SIG-M5 treated with dmso at 0.1 percent for 504 hours (cell line): Measurements from ENCODE around the gene SPOCK1.

Source experiments
- DNase-seq: peaks from one replicate; lab custom pipeline; 2025; ENCODE audit not compliant: unreplicated experiment; lab: John Stamatoyannopoulos, UW

The SPOCK1 gene

GRCh38 chr5:137085206-137085605, 413.9 kb downstream of the SPOCK1 start:
- no peak for DNase-seq

- DNase-seq, result no peak
Observed at GRCh38 chr5:137084016-137084415, 415.1 kb downstream of the SPOCK1 start.

- no peak for DNase-seq
Observed at GRCh38 chr5:137082951-137083350, 416.2 kb downstream of the SPOCK1 start.

- DNase-seq, result no peak
Observed at GRCh38 chr5:137078171-137078665, 420.9 kb downstream of the SPOCK1 start.

- DNase-seq, result peak; percentile 24
Observed at GRCh38 chr5:137075163-137075970, 423.8 kb downstream of the SPOCK1 start.

GRCh38 chr5:137073189-137073588, 425.9 kb downstream of the SPOCK1 start:
- DNase-seq, result no peak

GRCh38 chr5:137072361-137073115, 426.6 kb downstream of the SPOCK1 start:
- no peak for DNase-seq

GRCh38 chr5:137071931-137072330, 427.2 kb downstream of the SPOCK1 start:
- no peak for DNase-seq

GRCh38 chr5:137071526-137071925, 427.6 kb downstream of the SPOCK1 start:
- DNase-seq, result no peak

- DNase-seq, result no peak
Observed at GRCh38 chr5:137070521-137070920, 428.6 kb downstream of the SPOCK1 start.

GRCh38 chr5:137069358-137069757, 429.8 kb downstream of the SPOCK1 start:
- no peak for DNase-seq

- no peak for DNase-seq
Observed at GRCh38 chr5:137061382-137061781, 437.7 kb downstream of the SPOCK1 start.

- no peak for DNase-seq
Observed at GRCh38 chr5:137058089-137058488, 441.0 kb downstream of the SPOCK1 start.

- DNase-seq, result no peak
Observed at GRCh38 chr5:137056676-137057075, 442.4 kb downstream of the SPOCK1 start.

- no peak for DNase-seq
Observed at GRCh38 chr5:137055271-137055872, 443.8 kb downstream of the SPOCK1 start.

GRCh38 chr5:137054792-137055191, 444.3 kb downstream of the SPOCK1 start:
- no peak for DNase-seq

- no peak for DNase-seq
Observed at GRCh38 chr5:137054335-137054734, 444.8 kb downstream of the SPOCK1 start.

GRCh38 chr5:137051161-137051560, 448.0 kb downstream of the SPOCK1 start:
- peak; percentile 0 for DNase-seq

- no peak for DNase-seq
Observed at GRCh38 chr5:137040641-137041340, 458.3 kb downstream of the SPOCK1 start.

- no peak for DNase-seq
Observed at GRCh38 chr5:137040024-137040423, 459.1 kb downstream of the SPOCK1 start.

- DNase-seq, result no peak
Observed at GRCh38 chr5:137037848-137038247, 461.3 kb downstream of the SPOCK1 start.
